Measurements from ENCODE around the gene MATR3. TPM values are rescaled to one million over a fixed set of nuclear protein-coding genes. Genes with fewer than 3 reads are reported as not detected.

Gene MATR3
- total RNA-seq, 1 experiment from 2014 or later: 267 TPM

DNA sequence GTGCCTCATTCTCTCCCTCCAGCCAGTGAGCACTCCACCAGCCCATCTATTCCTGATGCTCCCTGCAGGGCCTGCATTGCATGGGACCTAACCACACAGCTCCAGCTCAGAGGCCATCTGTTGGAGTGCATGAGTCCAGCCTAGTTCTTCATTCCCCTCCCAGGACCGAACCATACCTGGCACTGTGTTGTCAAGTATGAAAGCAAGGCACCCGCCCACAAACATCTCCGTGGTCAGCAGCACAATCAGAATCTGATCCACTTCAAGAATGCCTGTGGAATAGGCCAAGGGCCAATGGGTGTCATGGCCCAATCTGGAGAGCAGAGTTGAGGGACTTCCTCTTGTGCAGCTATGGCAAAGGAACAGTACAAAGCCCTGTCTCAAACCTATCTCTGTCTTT, 83.7 kb downstream of the MATR3 start:
- Histone ChIP-seq H2BK5ac (ENCODE audit: insufficient read length, low read length) (no peak overlapping the region), H2BK20ac (ENCODE audit: low read depth, low read length, poor library complexity, severe bottlenecking) (no peak overlapping the region), H3K23me2 (ENCODE audit: insufficient read length, low read depth, low read length, poor library complexity, severe bottlenecking) (no peaks in the 10 kb centered on the region), H3K9me3 (ENCODE audit: control insufficient read depth, low read depth, low read length) (no peaks in the 10 kb centered on the region), H2BK120ac (ENCODE audit: low read depth, low read length, poor library complexity, severe bottlenecking) (no peak overlapping the region), H4K8ac (replicated peaks; ENCODE audit: insufficient read length, low read depth, low read length) (no peak overlapping the region), H3K27me3 (ENCODE audit: insufficient read depth, low read length) (no peaks in the 10 kb centered on the region), H4K91ac (ENCODE audit: insufficient read length, low read depth, low read length) (no peak overlapping the region), H2BK12ac (ENCODE audit: insufficient read length, low read depth, low read length) (no peak overlapping the region), H3K4ac (ENCODE audit: low read depth, low read length) (no peak overlapping the region), H3K79me1 (ENCODE audit: insufficient read depth, low read depth, low read length, poor library complexity, severe bottlenecking) (no peaks in the 10 kb centered on the region), H3K9ac (ENCODE audit: extremely low read depth, insufficient read length, low read length) (no peak overlapping the region), H3K56ac (ENCODE audit: insufficient read length, low read depth, low read length) (no peak overlapping the region), H3K14ac (ENCODE audit: insufficient read depth, low read length) (no peak overlapping the region), H4K5ac (ENCODE audit: insufficient read length, low read depth, low read length) (no peak overlapping the region), H3K4me1 (ENCODE audit: insufficient read depth, low read length) (no peaks in the 10 kb centered on the region), H4K20me1 (ENCODE audit: control insufficient read depth, insufficient read depth, insufficient read length) (no peaks in the 10 kb centered on the region), H3K18ac (ENCODE audit: insufficient read length, low read depth, low read length) (no peak overlapping the region), H3K23ac (ENCODE audit: insufficient read length, low read depth, low read length) (no peak overlapping the region), H3T11ph (ENCODE audit: low read length) (no peak overlapping the region), H2AK5ac (ENCODE audit: insufficient read length, low read length) (no peak overlapping the region), H2AFZ (ENCODE audit: low read length) (no peak overlapping the region), H3K4me2 (ENCODE audit: insufficient read depth, insufficient read length, low read length) (no peak overlapping the region), H2BK15ac (ENCODE audit: low read depth, low read length) (no peak overlapping the region), H3K27ac (ENCODE audit: insufficient read length, low read depth, low read length) (no peak overlapping the region), H3K79me2 (ENCODE audit: insufficient read depth, low read length) (no peaks in the 10 kb centered on the region)
- peaks cover 15 to 19% of the 10 kb centered on the region in 2 experiments; a peak in 3 of 4 replicates for H3K4me1 Mint-ChIP-seq
- no peak for DNase-seq
- no CpG with 5 or more reads among the region's 3 CpGs for WGBS (ENCODE audit: extremely low coverage, insufficient read length, low lambda C conversion rate)
- TF ChIP-seq, protein P1, sequence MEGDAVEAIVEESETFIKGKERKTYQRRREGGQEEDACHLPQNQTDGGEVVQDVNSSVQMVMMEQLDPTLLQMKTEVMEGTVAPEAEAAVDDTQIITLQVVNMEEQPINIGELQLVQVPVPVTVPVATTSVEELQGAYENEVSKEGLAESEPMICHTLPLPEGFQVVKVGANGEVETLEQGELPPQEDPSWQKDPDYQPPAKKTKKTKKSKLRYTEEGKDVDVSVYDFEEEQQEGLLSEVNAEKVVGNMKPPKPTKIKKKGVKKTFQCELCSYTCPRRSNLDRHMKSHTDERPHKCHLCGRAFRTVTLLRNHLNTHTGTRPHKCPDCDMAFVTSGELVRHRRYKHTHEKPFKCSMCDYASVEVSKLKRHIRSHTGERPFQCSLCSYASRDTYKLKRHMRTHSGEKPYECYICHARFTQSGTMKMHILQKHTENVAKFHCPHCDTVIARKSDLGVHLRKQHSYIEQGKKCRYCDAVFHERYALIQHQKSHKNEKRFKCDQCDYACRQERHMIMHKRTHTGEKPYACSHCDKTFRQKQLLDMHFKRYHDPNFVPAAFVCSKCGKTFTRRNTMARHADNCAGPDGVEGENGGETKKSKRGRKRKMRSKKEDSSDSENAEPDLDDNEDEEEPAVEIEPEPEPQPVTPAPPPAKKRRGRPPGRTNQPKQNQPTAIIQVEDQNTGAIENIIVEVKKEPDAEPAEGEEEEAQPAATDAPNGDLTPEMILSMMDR (conservative IDR thresholded peaks at IDR 0.05): no peak
- no peaks in the 10 kb centered on the region for H3K9me3 Mint-ChIP-seq
- H3K4me3 Mint-ChIP-seq: no peak overlapping the region
- no peaks in the 10 kb centered on the region for H3K27me3 Mint-ChIP-seq (ENCODE audit: low read depth)
- H3K27ac Mint-ChIP-seq: no peak overlapping the region; a peak in 1 of 7 replicates
- H3K36me3 Mint-ChIP-seq (ENCODE audit: insufficient read depth in 1 of 3, low read depth in 3 of 3): peaks cover 1 to 14% (median 2%) of the 10 kb centered on the region in 3 experiments; a peak in 6 of 7 replicates

Data from H9 (cell line).